ELR (cell line): ENCODE results near the gene CREB3L1.

ENCODE experiments used
- DNase-seq: peaks from one replicate; pipeline ENCODE4 v3.0.0-alpha.2; 2015; ENCODE audit warnings: low read depth

CREB3L1 gene

GRCh38 chr11:46277622-46278386 lies at the start of gene CREB3L1:
Gene CREB3L1, plus strand, starts transcription at chr11:46277662. Its CDS starts 450 bp downstream, at chr11:46278112.
- peak; percentile 49 for DNase-seq

- DNase-seq, result no peak
These were observed 48.2 kb upstream of the CREB3L1 start for GRCh38 chr11:46229230-46229629.

- DNase-seq, result no peak
These were observed 43.2 kb upstream of the CREB3L1 start for GRCh38 chr11:46234311-46234710.

GRCh38 chr11:46235777-46236688 lies 41.4 kb upstream of the CREB3L1 start:
- DNase-seq, result no peak

- no peak for DNase-seq
These were observed 40.6 kb upstream of the CREB3L1 start for GRCh38 chr11:46236918-46237247.

- peak; percentile 96 for DNase-seq
These were observed 40.0 kb upstream of the CREB3L1 start for GRCh38 chr11:46237248-46238077.

- peak; percentile 76 for DNase-seq
These were observed 39.1 kb upstream of the CREB3L1 start for GRCh38 chr11:46238078-46238966.

GRCh38 chr11:46238967-46239800 lies 38.3 kb upstream of the CREB3L1 start:
- DNase-seq, result peak; percentile 90

GRCh38 chr11:46239801-46240061 lies 37.7 kb upstream of the CREB3L1 start:
- DNase-seq, result peak; percentile 38

GRCh38 chr11:46240371-46240770 lies 37.1 kb upstream of the CREB3L1 start:
- DNase-seq, result no peak

- DNase-seq, result no peak
These were observed 36.6 kb upstream of the CREB3L1 start for GRCh38 chr11:46240861-46241260.

GRCh38 chr11:46242041-46242951 lies 35.2 kb upstream of the CREB3L1 start:
- peak; percentile 33 for DNase-seq

GRCh38 chr11:46242952-46243795 lies 34.3 kb upstream of the CREB3L1 start:
- DNase-seq, result peak; percentile 93

- DNase-seq, result no peak
These were observed 33.7 kb upstream of the CREB3L1 start for GRCh38 chr11:46243796-46244109.

GRCh38 chr11:46246521-46246920 lies 30.9 kb upstream of the CREB3L1 start:
- no peak for DNase-seq

- peak; percentile 47 for DNase-seq
These were observed 30.4 kb upstream of the CREB3L1 start for GRCh38 chr11:46247090-46247489.

GRCh38 chr11:46247659-46248058 lies 29.8 kb upstream of the CREB3L1 start:
- peak; percentile 79 for DNase-seq

GRCh38 chr11:46248289-46249102 lies 29.0 kb upstream of the CREB3L1 start:
- DNase-seq, result peak; percentile 99
